Mammary epithelial cell (primary cell): ENCODE measurements around the gene PGM5.
"Not testable (repeated sequence)": the region's sequence is repeated elsewhere in the genome, so short reads cannot be mapped to it uniquely, and the experiment has no call there.

Source experiments
- EZH2 ChIP-seq: IDR thresholded peaks from 2 replicates; pipeline ENCODE4 v1.6.1; 2012; ENCODE audit warnings: low read length, inconsistent platforms, borderline replicate concordance
- TF ChIP-seq, protein P1 (sequence below), 2 donors: IDR thresholded peaks in 1 of 2; conservative IDR thresholded peaks in 1 of 2; 2 replicates each; pipeline ENCODE4 v1.5.1; 2011 to 2012; ENCODE audit warnings: inconsistent platforms in 2 of 2, low read length in 2 of 2, mild to moderate bottlenecking in 2 of 2, control low read depth in 1 of 2, low read depth in 1 of 2; ENCODE audit not compliant: insufficient read depth in 1 of 2; ENCODE audit errors: extremely low read depth in 1 of 2

GRCh38 chr9:68377723-68378122 is 21.3 kb downstream of the PGM5 start:
- TF ChIP-seq, protein P1, sequence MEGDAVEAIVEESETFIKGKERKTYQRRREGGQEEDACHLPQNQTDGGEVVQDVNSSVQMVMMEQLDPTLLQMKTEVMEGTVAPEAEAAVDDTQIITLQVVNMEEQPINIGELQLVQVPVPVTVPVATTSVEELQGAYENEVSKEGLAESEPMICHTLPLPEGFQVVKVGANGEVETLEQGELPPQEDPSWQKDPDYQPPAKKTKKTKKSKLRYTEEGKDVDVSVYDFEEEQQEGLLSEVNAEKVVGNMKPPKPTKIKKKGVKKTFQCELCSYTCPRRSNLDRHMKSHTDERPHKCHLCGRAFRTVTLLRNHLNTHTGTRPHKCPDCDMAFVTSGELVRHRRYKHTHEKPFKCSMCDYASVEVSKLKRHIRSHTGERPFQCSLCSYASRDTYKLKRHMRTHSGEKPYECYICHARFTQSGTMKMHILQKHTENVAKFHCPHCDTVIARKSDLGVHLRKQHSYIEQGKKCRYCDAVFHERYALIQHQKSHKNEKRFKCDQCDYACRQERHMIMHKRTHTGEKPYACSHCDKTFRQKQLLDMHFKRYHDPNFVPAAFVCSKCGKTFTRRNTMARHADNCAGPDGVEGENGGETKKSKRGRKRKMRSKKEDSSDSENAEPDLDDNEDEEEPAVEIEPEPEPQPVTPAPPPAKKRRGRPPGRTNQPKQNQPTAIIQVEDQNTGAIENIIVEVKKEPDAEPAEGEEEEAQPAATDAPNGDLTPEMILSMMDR (conservative IDR thresholded peaks at IDR 0.05 in 1 of 2, IDR thresholded peaks at IDR 0.05 in 1 of 2; ENCODE audit: extremely low read depth in 1 of 2, insufficient read depth in 1 of 2, low read depth in 1 of 2, low read length in 2 of 2): not testable (repeated sequence)
- not testable (repeated sequence) for TF ChIP-seq EZH2
